Suppressor macrophage treated with lipopolysaccharide for 4 hours (primary cell): Measurements from ENCODE around the gene FOXN3.
"Not testable (repeated sequence)": the region's sequence is repeated elsewhere in the genome, so short reads cannot be mapped to it uniquely, and the experiment has no call there.

Source experiments
- DNase-seq: peaks from one replicate; pipeline ENCODE4 v3.0.0-alpha.2; 2020

The FOXN3 gene

DNA sequence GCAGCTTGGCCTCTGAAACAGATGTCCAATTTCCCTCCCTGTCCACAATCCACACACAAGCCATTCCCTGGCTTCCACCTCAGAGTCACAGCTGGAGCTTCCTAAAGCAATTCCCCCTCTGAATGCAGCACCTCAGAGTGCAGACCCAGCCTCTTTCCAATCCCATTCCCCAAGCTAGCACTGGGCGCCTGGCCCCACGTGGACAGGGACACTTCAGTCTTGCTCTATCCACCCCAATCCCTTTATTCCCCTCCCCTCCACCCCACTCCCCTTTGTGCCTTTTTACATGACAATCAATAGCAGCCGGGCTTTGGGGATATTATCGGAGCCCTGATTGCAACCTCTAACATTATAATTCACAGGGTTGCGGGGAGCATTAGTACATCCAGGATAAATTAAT is 300.0 kb downstream of the FOXN3 start:
- no peak for DNase-seq

DNA sequence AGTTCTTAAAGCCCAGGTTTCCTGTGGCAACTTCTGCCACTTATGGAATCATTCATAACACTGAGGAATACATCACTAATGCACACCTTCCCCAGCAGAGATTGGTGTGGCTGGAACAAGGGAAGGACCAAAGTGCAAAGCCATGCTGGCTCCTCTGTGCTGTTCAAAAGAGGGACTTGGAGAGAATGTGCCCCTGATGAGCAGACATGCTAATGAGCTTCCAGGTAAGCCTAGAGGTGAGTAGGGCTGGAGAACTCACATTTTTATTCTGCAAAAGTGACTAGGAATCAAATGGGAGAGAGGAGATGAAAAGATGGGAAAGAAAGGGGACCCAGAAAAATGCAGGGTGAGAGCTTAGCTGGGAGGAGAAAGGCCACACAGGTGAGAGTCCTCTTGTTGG is 302.9 kb downstream of the FOXN3 start:
- no peak for DNase-seq

DNA sequence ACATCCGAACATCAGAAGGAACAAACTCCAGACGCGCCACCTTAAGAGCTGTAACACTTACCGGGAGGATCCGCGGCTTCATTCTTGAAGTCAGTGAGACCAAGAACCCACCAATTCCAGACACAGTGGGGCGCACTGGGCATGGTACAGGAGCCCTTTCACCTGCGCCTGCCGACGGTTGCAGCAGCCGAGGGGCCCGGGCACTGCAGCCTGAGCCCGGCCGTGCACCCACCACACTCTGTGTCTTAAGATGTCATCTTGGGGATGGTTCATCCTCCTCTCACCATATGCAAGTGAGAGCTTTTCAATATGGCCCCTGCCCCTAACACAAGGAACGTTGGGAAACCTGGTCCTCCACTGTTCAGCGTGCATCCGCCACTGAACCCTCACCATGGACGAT is 304.3 kb downstream of the FOXN3 start:
- DNase-seq, result no peak

DNA sequence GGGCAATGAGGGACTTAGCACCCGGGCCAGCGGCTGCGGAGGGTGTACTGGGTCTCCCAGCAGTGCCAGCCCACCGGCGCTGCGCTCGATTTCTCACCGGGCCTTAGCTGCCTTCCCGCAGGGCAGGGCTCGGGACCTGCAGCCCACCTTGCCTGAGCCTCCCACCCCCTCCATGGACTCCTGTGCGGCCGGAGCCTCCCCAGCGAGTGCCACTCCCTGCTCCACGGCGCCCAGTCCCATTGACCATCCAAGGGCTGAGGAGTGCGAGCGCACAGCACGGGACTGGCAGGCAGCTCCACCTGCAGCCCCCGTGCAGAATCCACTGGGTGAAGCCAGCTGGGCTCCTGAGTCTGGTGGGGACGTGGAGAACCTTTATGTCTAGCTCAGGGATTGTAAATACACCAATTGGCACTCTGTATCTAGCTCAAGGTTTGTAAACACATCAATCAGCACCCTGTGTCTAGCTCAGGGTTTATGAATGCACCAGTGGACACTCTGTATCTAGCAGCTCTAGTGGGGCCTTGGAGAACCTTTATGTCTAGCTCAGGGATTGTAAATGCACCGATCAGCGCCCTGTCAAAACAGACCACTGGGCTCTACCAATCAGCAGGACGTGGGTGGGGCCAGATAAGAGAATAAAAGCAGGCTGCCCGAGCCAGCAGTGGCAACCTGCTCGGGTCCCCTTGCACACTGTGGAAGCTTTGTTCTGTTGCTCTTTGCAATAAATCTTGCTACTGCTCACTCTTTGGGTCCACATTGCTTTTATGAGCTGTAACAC is 305.1 kb downstream of the FOXN3 start:
- not testable (repeated sequence) for DNase-seq

DNA sequence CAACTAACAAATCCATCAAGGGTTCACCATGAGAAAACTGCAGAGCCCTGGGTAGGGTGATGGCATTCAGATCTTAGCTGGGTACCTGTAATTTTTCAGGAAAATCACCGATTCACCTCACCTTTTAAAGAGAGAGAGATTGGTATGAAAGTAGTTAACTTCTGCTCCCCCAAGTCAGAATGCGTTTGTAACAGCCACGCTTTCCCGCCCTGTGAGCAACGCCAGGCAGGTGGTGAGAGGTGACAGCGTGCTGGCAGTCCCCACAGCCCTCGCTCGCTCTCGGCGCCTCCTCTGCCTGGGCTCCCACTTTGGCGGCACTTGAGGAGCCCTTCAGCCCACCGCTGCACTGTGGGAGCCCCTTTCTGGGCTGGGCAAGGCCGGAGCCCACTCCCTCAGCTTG is 305.8 kb downstream of the FOXN3 start:
- DNase-seq, result not testable (repeated sequence)

DNA sequence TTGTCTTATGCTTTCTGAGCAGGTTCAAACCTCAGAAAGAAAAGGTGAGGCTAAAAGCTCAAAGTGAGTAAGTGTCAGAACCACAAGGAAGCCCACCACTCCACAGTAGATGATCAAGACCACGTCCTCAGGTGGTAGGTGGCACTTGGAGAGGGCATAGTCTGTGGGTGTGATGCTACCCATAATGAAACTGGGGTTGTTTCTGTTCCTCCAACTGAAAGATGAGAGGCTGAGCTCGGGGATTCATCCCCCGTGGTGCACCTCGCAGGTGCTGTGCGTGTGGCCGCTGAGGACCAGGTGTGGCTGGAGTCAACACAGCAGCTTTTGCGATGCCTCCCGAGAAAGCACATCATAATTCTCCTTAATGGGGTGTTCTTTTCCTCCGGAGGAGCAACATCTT is 306.9 kb downstream of the FOXN3 start:
- DNase-seq, result no peak

DNA sequence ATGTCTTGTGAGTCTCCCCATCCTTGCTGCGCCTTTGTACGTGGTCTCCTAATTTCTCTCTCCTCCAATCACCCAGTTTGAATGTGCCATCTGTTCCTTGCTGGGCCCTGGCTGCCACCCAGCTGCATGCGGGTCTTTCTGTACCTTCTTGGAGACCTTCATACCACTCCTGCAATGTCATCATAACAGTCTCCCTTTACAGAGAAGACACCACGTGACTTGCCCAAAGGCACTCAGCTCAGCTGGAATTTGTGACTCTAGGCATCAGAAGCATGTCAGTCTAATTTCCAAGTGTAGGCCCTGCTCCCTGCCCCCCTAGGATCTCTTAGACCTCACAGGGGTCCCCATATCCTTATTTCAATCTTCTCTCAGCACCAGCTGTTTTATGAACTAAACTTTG is 308.4 kb downstream of the FOXN3 start:
- DNase-seq, result no peak

DNA sequence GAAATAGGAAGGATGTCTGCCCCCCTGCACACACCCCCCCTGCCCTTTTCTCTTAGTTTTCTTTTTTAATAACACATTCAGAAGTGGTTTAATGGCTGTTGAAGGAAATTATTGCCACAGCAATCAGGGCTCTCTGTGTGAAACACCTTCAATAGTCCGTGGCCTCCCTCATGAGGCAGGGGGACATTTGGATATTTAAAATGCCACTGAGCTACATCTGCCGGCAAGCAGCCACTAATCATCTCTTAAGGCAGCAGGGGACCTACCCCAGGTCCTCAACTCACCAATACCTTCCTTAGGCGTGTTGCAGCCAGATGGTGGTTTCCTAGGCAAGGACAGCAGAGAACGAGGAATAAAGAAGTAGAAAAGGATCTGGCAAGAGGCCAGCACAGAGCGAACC is 309.4 kb downstream of the FOXN3 start:
- no peak for DNase-seq
